ENCODE results near the gene BMPR1B.

BMPR1B gene

DNA sequence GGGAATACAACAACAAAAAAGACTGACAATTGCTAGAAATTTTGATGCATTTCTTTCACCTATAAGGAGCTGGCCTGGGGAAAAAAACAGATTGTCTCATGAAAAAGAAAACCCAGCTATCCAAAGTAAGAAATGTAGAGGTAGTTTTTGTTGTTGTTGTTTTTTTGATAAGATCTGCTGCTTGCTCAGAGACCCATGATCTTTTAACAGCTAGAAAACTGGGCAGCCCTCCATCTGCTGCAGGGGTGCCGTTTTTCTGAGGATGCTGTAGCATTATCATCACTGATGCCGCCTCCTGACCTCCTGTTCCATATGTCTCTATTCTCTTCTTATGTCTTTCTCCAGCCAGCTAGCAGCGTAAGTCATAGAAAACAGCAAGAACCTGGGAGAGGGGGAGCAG lies 98.3 kb downstream of the BMPR1B start:
- Histone ChIP-seq H3K36me3 (ENCODE audit: control insufficient read depth, insufficient read depth, low read length) (no peaks in the 10 kb centered on the region), H3K27me3 (ENCODE audit: control insufficient read depth, insufficient read depth, low read length) (no peaks in the 10 kb centered on the region), H3K9me3 (ENCODE audit: control insufficient read depth, insufficient read depth, low read length) (no peaks in the 10 kb centered on the region), H3K27ac (ENCODE audit: low read length) (no peak overlapping the region), H3K4me3 (ENCODE audit: low read length) (no peak overlapping the region), H3K4me1 (ENCODE audit: control insufficient read depth, insufficient read depth, low read length) (no peaks in the 10 kb centered on the region)
- no CpG with 5 or more reads among the region's 3 CpGs for WGBS (ENCODE audit: insufficient coverage, insufficient read length)
- no peak for DNase-seq (ENCODE audit: low read depth, low spot score)

DNA sequence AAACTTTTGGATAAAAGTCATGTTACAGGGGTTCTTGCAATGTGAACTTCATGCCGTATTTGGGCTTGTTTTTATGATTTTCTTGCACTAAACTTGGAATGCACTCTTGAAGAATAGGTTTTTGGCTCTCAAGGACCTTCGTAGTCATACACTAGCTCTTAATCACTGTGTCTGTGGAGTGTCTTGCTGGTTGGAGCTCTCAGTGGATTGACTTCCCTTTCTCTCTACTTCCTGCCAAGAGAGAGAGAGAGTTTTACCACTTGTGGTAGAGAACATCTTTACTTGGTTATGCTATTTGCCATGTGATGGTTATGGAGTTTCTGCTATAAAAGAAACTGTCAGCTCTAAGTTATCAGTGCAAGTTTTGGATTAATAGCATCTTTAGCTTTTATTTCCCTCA lies 112.4 kb downstream of the BMPR1B start:
- Histone ChIP-seq H3K36me3 (ENCODE audit: control insufficient read depth, insufficient read depth, low read length) (no peaks in the 10 kb centered on the region), H3K9me3 (ENCODE audit: control insufficient read depth, insufficient read depth, low read length) (no peaks in the 10 kb centered on the region), H3K4me1 (ENCODE audit: control insufficient read depth, insufficient read depth, low read length) (no peaks in the 10 kb centered on the region), H3K27ac (ENCODE audit: low read length) (no peak overlapping the region), H3K27me3 (ENCODE audit: control insufficient read depth, insufficient read depth, low read length) (no peaks in the 10 kb centered on the region), H3K4me3 (ENCODE audit: low read length) (no peak overlapping the region)
- WGBS (ENCODE audit: insufficient coverage, insufficient read length) = no CpG with 5 or more reads among the region's 2 CpGs
- DNase-seq (ENCODE audit: low read depth, low spot score) = no peak

DNA sequence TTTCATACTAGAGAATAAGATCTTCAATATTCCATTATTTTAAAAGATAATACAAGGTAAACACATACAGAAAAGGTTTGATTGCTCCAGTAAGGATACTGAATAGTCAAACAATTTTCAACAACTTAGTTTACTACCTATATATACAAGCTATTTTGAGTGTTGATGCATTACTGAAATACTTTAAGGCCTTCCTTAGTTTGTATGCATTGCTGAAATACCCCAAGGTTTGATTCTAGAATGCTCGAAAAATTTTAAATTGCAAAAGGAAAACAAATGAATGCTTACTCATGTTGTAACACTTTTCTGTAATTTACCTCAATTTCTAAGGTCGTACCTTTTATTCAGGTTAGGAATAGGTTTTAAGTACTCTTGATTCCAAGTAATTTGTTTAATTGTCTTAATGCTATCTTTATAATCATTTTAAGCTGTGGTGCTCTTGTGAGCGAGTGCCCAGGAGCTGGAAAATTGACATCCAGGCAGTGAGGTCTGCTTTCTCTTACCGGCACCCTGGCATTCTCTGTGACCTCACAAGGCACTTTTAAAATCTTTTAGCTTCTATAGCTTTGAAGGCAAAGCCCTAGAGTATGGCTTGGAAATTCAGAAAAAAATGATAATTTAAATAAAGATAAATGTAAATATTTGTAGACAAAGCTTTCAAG lies 114.0 kb downstream of the BMPR1B start:
- Histone ChIP-seq H3K4me3 (ENCODE audit: low read length) (no peak overlapping the region), H3K9me3 (ENCODE audit: control insufficient read depth, insufficient read depth, low read length) (no peaks in the 10 kb centered on the region), H3K27me3 (ENCODE audit: control insufficient read depth, insufficient read depth, low read length) (no peaks in the 10 kb centered on the region), H3K27ac (ENCODE audit: low read length) (no peak overlapping the region), H3K36me3 (ENCODE audit: control insufficient read depth, insufficient read depth, low read length) (no peaks in the 10 kb centered on the region), H3K4me1 (ENCODE audit: control insufficient read depth, insufficient read depth, low read length) (no peaks in the 10 kb centered on the region)
- no peak for DNase-seq (ENCODE audit: low read depth, low spot score)
- no CpG with 5 or more reads among the region's 4 CpGs for WGBS (ENCODE audit: insufficient coverage, insufficient read length)

- H3K36me3 ChIP-seq (ENCODE audit: control insufficient read depth, insufficient read depth, low read length) = no peaks in the 10 kb centered on the region
Observed at GRCh38 chr4:94877973-94878372, 120.2 kb downstream of the BMPR1B start.

DNA sequence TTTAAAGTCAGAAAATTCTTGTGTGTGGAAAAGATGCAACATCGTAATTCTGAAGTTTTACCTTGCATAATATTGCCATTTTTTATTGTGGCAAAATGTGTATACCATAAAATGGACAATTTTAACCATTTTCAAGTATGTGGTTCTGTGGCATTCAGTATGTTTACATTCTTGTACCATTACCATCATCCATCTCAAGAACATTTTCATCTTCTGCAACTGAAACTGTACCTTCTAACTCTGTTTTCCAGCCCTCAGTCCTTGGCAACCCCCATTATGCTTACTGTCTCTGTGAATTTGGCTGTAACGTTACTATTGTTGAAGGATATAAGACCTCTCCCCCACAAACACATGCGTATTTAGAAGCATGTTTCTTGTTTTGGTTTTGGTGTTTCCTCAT lies 123.2 kb downstream of the BMPR1B start:
- no CpG with 5 or more reads among the region's 3 CpGs for WGBS (ENCODE audit: insufficient coverage, insufficient read length)
- no peaks in the 10 kb centered on the region for H3K9me3 ChIP-seq (ENCODE audit: control insufficient read depth, insufficient read depth, low read length)
- H3K4me3 ChIP-seq (ENCODE audit: low read length) = no peak overlapping the region
- H3K27me3 ChIP-seq (ENCODE audit: control insufficient read depth, insufficient read depth, low read length) = no peaks in the 10 kb centered on the region
- no peaks in the 10 kb centered on the region for H3K36me3 ChIP-seq (ENCODE audit: control insufficient read depth, insufficient read depth, low read length)
- H3K27ac ChIP-seq (ENCODE audit: low read length) = no peak overlapping the region
- no peaks in the 10 kb centered on the region; the same call in 1 of the 2 replicates for H3K4me1 ChIP-seq (ENCODE audit: control insufficient read depth, insufficient read depth, low read length)
- DNase-seq (ENCODE audit: low read depth, low spot score) = no peak

More at GRCh38 chr4:94877973-94878372, 120.2 kb downstream of the BMPR1B start:
- Histone ChIP-seq H3K4me1 (ENCODE audit: control insufficient read depth, insufficient read depth, low read length) (no peaks in the 10 kb centered on the region; the same call in 1 of the 2 replicates), H3K9me3 (ENCODE audit: control insufficient read depth, insufficient read depth, low read length) (no peaks in the 10 kb centered on the region), H3K27ac (ENCODE audit: low read length) (no peak overlapping the region), H3K4me3 (ENCODE audit: low read length) (no peak overlapping the region), H3K27me3 (ENCODE audit: control insufficient read depth, insufficient read depth, low read length) (no peaks in the 10 kb centered on the region)
- no CpG with 5 or more reads among the region's 2 CpGs for WGBS (ENCODE audit: insufficient coverage, insufficient read length)
- no peak for DNase-seq (ENCODE audit: low read depth, low spot score)

DNA sequence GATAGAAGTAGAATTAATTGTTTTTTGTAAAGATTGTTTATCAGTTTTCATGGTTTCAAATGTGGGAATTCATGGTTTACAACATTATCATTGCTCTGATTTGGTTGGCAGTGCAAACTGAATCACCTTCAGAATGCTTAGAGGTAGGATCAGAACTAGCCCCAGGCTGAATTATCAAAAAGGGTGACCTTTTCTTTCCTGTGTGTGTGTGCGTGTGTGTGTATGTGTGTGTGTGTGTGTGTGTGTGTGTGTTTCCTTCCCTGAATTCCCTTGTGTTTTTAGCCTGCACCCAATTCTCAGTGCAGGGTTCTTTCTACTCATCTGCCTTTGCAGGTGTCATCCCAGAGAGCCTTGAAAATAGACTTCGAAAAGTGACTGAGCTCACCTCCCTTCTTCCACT lies 125.0 kb downstream of the BMPR1B start:
- DNase-seq (ENCODE audit: low read depth, low spot score) = no peak
- Histone ChIP-seq H3K4me1 (ENCODE audit: control insufficient read depth, insufficient read depth, low read length) (no peaks in the 10 kb centered on the region; the same call in none of the 2 replicates), H3K27me3 (ENCODE audit: control insufficient read depth, insufficient read depth, low read length) (no peaks in the 10 kb centered on the region), H3K4me3 (ENCODE audit: low read length) (no peak overlapping the region), H3K9me3 (ENCODE audit: control insufficient read depth, insufficient read depth, low read length) (no peaks in the 10 kb centered on the region), H3K36me3 (ENCODE audit: control insufficient read depth, insufficient read depth, low read length) (no peaks in the 10 kb centered on the region), H3K27ac (ENCODE audit: low read length) (no peak overlapping the region)
- WGBS (ENCODE audit: insufficient coverage, insufficient read length) = no CpG with 5 or more reads among the region's 2 CpGs

- H3K27me3 ChIP-seq (ENCODE audit: control insufficient read depth, insufficient read depth, low read length) = no peaks in the 10 kb centered on the region
- H3K9me3 ChIP-seq (ENCODE audit: control insufficient read depth, insufficient read depth, low read length) = no peaks in the 10 kb centered on the region
- H3K4me1 ChIP-seq (ENCODE audit: control insufficient read depth, insufficient read depth, low read length) = peaks cover 1% of the 10 kb centered on the region; the same call in 1 of the 2 replicates
- no peak overlapping the region for H3K4me3 ChIP-seq (ENCODE audit: low read length)
- no peak overlapping the region for H3K27ac ChIP-seq (ENCODE audit: low read length)
- no CpG with 5 or more reads among the region's 3 CpGs for WGBS (ENCODE audit: insufficient coverage, insufficient read length)
- no peak for DNase-seq (ENCODE audit: low read depth, low spot score)
- H3K36me3 ChIP-seq (ENCODE audit: control insufficient read depth, insufficient read depth, low read length) = no peaks in the 10 kb centered on the region
Observed at GRCh38 chr4:94887027-94887426, 129.3 kb downstream of the BMPR1B start.

DNA sequence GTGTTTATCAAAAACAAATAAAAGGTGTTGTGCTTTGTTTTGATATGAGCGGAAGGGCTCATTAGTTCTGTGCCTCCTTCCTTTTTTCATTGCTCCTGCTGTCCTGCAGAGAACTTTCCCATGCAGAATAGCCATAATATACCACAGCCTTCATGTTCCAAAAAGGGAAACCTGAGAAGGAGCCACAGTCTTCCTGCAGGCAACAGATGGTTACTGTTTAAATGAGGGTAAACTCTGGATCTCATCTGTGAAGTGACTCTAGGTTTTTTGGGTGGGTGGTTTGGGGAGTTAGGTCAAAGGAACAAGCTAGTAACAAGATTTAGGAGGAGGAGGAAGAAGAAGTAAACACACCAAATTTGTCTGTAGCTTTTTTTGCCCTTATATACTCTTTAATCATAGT lies 131.8 kb downstream of the BMPR1B start:
- DNase-seq (ENCODE audit: low read depth, low spot score) = no peak
- Histone ChIP-seq H3K36me3 (ENCODE audit: control insufficient read depth, insufficient read depth, low read length) (no peaks in the 10 kb centered on the region), H3K9me3 (ENCODE audit: control insufficient read depth, insufficient read depth, low read length) (no peaks in the 10 kb centered on the region), H3K27me3 (ENCODE audit: control insufficient read depth, insufficient read depth, low read length) (no peaks in the 10 kb centered on the region), H3K27ac (ENCODE audit: low read length) (no peak overlapping the region), H3K4me1 (ENCODE audit: control insufficient read depth, insufficient read depth, low read length) (peaks cover 1% of the 10 kb centered on the region; the same call in 1 of the 2 replicates), H3K4me3 (ENCODE audit: low read length) (no peak overlapping the region)
- no CpG with 5 or more reads among the region's 1 CpG for WGBS (ENCODE audit: insufficient coverage, insufficient read length)

DNA sequence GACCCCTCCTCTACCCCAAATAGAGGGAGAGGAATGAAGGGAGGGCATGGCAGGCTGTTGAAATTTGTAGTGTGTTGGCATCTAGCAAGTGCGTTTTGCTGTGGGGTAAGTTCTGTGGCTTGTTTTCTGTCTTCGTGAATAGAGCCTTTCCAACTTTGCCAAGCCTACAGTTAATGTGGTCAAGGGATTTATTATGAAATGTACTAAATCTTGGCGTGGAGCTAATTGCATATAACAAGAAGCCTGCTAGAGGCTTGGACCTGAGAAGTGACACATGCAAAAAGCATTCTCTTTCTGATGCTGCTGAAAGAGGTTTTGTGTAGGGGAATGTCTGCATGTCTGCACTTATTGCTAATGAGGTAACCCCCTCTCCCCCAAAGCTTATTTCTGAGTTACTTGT lies 132.2 kb downstream of the BMPR1B start:
- no CpG with 5 or more reads among the region's 3 CpGs for WGBS (ENCODE audit: insufficient coverage, insufficient read length)
- H3K4me3 ChIP-seq (ENCODE audit: low read length) = no peak overlapping the region
- no peak for DNase-seq (ENCODE audit: low read depth, low spot score)
- no peaks in the 10 kb centered on the region for H3K36me3 ChIP-seq (ENCODE audit: control insufficient read depth, insufficient read depth, low read length)
- H3K27ac ChIP-seq (ENCODE audit: low read length) = no peak overlapping the region
- no peaks in the 10 kb centered on the region for H3K27me3 ChIP-seq (ENCODE audit: control insufficient read depth, insufficient read depth, low read length)
- H3K4me1 ChIP-seq (ENCODE audit: control insufficient read depth, insufficient read depth, low read length) = peaks cover 1% of the 10 kb centered on the region; the same call in 1 of the 2 replicates
- no peaks in the 10 kb centered on the region for H3K9me3 ChIP-seq (ENCODE audit: control insufficient read depth, insufficient read depth, low read length)

GRCh38 chr4:94890579-94890978 lies 132.8 kb downstream of the BMPR1B start:
- no peaks in the 10 kb centered on the region for H3K36me3 ChIP-seq (ENCODE audit: control insufficient read depth, insufficient read depth, low read length)
- no CpG with 5 or more reads among the region's 3 CpGs for WGBS (ENCODE audit: insufficient coverage, insufficient read length)
- H3K4me3 ChIP-seq (ENCODE audit: low read length) = no peak overlapping the region
- no peak for DNase-seq (ENCODE audit: low read depth, low spot score)
- no peaks in the 10 kb centered on the region for H3K9me3 ChIP-seq (ENCODE audit: control insufficient read depth, insufficient read depth, low read length)
- H3K27me3 ChIP-seq (ENCODE audit: control insufficient read depth, insufficient read depth, low read length) = no peaks in the 10 kb centered on the region
- H3K4me1 ChIP-seq (ENCODE audit: control insufficient read depth, insufficient read depth, low read length) = peaks cover 1% of the 10 kb centered on the region; the same call in 1 of the 2 replicates
- H3K27ac ChIP-seq (ENCODE audit: low read length) = no peak overlapping the region

GRCh38 chr4:94892051-94892450 lies 134.3 kb downstream of the BMPR1B start:
- Histone ChIP-seq H3K27ac (ENCODE audit: low read length) (no peak overlapping the region), H3K36me3 (ENCODE audit: control insufficient read depth, insufficient read depth, low read length) (no peaks in the 10 kb centered on the region), H3K27me3 (ENCODE audit: control insufficient read depth, insufficient read depth, low read length) (no peaks in the 10 kb centered on the region), H3K4me1 (ENCODE audit: control insufficient read depth, insufficient read depth, low read length) (0 out of 2 replicates have a peak, but pooled peaks cover 1% of the 10 kb centered on the region), H3K4me3 (ENCODE audit: low read length) (no peak overlapping the region), H3K9me3 (ENCODE audit: control insufficient read depth, insufficient read depth, low read length) (no peaks in the 10 kb centered on the region)
- WGBS (ENCODE audit: insufficient coverage, insufficient read length) = 100% methylated on average over 1 of the region's 7 CpGs
- no peak for DNase-seq (ENCODE audit: low read depth, low spot score)

Measured in iPS DF 6.9 (cell line).